Choroid plexus epithelial cell (primary cell): ENCODE measurements around the gene SERPIND1.
"Not testable (repeated sequence)": the region's sequence is repeated elsewhere in the genome, so short reads cannot be mapped to it uniquely, and the experiment has no call there.

ENCODE experiments used
- DNase-seq: peaks from one replicate; pipeline ENCODE4 v3.0.0-alpha.2; 2010; ENCODE audit warnings: low read depth
- H3K4me3 ChIP-seq: 2 replicates; pipeline ENCODE4 v1.5.1; 2011; ENCODE audit warnings: low read depth, mild to moderate bottlenecking, control low read depth, low read length, moderate library complexity
- TF ChIP-seq, protein P1 (sequence below): conservative IDR thresholded peaks from 2 replicates; pipeline ENCODE4 v1.5.1; 2011; ENCODE audit warnings: low read depth, mild to moderate bottlenecking, control low read depth, inconsistent platforms, low read length, moderate library complexity

Gene SERPIND1

GRCh38 chr22:20773793-20774212, at the start of gene SERPIND1:
Gene SERPIND1, plus strand, starts transcription at chr22:20774113. Its CDS starts 5,200 bp downstream, at chr22:20779313.
- no peak within 1 kb of the TSS for H3K4me3 ChIP-seq
- TF ChIP-seq, protein P1, sequence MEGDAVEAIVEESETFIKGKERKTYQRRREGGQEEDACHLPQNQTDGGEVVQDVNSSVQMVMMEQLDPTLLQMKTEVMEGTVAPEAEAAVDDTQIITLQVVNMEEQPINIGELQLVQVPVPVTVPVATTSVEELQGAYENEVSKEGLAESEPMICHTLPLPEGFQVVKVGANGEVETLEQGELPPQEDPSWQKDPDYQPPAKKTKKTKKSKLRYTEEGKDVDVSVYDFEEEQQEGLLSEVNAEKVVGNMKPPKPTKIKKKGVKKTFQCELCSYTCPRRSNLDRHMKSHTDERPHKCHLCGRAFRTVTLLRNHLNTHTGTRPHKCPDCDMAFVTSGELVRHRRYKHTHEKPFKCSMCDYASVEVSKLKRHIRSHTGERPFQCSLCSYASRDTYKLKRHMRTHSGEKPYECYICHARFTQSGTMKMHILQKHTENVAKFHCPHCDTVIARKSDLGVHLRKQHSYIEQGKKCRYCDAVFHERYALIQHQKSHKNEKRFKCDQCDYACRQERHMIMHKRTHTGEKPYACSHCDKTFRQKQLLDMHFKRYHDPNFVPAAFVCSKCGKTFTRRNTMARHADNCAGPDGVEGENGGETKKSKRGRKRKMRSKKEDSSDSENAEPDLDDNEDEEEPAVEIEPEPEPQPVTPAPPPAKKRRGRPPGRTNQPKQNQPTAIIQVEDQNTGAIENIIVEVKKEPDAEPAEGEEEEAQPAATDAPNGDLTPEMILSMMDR = no peak
- no peak for DNase-seq

GRCh38 chr22:20724676-20725454, 49.0 kb upstream of the SERPIND1 start:
- DNase-seq = no peak
- TF ChIP-seq, protein P1 = no peak

DNA sequence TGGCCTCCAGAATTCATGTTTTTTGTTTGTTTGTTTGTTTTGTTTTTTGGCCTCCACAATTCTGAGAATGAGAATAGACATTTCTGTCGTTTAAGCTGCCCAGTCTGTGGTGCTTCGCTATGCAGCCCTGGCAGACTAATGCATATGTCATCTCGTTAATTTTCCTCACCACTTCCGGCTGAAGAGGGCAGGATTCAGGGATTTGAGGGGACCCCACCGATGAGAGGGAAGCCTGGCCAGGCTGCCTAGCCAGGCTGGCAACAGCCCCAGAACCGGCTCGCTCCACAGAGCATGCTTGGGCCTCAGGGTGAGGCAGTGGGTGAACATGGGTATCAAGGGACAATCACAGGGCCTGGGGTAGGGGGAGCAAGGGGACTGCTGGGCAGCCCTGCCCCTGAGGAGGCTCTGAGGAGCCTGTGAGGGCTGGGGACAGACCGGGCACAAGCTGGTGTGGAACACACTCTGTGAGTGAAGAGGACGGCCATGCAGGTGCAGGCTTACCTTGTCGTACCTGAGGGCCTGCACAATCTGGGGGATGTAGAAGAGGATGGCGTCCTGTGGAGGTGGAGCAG, 47.8 kb upstream of the SERPIND1 start:
- no peak for DNase-seq
- H3K4me3 ChIP-seq = no peak overlapping the region
- TF ChIP-seq, protein P1 = no peak

More at GRCh38 chr22:20724676-20725454, 49.0 kb upstream of the SERPIND1 start:
- H3K4me3 ChIP-seq = no peak overlapping the region

DNA sequence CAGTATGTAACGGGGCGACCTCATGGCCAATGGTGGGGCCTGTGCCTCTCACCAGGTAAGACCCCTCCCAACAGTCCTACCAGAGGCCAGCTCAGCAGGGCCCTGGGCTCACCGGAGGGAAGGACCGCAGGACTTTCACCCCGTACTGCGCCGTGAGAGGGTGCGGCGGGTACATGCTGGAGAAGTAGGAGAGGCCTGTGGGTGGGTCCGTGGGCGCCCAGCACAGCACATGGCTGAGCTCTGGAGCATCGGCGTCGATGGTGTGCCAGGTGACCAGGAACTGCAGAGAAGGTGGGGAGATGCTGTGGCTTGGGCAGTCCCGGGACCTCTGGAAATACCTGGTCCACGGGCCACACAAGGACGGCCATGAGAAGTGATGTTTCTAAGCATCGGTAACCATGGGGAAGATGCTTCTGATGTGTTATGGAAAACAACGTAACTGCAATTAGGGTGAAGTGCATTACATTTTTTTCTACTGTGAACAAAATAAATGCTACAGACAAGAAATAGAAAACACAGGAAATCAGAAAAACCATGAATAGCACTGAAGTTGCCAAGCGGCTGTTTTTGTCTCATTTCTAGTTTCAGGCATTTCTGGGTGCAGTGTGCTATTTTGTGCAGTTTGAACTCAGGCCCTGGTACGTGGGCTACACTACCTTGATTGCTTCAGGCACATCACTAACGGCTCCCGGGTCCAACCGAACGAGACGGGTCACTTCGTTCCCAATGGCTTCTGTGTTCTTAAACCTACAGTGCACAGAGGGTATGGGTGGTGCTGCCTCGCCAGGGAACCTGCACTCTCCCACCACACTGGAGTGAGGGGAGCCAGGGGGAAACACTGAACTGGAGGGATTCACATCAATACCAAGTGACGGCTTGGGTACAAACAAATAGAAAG, 46.5 kb upstream of the SERPIND1 start:
- TF ChIP-seq, protein P1 = no peak
- no peak for DNase-seq
- H3K4me3 ChIP-seq = no peak overlapping the region

DNA sequence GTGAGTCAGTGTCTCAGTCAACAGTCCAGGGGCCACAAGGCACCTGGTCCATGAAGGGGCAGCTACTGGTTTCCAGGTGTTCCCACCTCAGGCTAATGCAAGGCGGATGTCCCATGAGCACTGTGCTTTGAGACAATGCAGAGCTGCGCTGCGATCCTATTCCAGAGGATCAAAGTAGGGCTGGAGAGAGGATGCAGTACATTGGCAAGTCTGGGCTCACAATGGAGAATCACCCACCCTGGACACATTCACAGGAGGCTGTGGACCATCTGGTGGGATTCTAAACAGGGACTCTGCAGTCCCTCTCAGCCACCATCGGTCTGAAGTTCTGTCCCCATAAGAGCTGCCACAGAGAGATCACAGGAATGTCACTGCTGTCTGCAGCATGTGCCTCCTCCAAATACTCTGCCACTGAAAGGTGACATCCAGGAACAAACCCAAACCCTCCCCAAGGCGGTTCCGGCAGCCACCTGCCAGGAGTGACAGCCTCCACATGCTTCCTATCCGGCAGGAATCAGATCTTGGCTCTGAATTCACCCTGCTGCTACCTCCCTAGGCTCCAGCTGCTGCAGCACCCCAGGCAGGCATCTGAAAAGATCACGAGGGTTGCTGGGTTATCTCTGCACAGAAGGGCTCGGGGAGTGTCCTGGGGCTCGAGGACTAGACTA, 45.3 kb upstream of the SERPIND1 start:
- no peak overlapping the region for H3K4me3 ChIP-seq
- TF ChIP-seq, protein P1 = no peak
- no peak for DNase-seq

DNA sequence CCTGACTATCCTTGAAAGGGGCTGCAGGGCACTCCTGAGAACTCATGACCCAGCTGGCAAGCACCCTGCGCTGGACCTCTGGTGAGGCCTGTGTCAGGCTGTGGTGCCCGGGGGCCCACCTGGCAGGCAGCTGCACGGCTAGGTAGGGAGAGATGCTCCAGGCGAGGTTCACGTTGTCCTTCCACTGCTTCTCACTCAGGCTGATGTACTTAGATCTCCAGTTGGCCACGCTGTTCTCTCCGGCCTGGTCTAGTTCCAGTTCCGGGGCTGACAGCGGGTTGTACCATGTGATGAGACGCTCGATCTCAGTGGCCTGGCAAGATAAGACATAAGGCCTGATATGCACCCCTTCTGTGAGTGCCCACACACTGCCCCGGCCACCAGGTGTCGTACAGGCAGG, 44.7 kb upstream of the SERPIND1 start:
- TF ChIP-seq, protein P1 = no peak
- H3K4me3 ChIP-seq = no peak overlapping the region
- DNase-seq = no peak

- not testable (repeated sequence) for H3K4me3 ChIP-seq, DNase-seq
Measured at GRCh38 chr22:20732431-20732830, 41.5 kb upstream of the SERPIND1 start.

DNA sequence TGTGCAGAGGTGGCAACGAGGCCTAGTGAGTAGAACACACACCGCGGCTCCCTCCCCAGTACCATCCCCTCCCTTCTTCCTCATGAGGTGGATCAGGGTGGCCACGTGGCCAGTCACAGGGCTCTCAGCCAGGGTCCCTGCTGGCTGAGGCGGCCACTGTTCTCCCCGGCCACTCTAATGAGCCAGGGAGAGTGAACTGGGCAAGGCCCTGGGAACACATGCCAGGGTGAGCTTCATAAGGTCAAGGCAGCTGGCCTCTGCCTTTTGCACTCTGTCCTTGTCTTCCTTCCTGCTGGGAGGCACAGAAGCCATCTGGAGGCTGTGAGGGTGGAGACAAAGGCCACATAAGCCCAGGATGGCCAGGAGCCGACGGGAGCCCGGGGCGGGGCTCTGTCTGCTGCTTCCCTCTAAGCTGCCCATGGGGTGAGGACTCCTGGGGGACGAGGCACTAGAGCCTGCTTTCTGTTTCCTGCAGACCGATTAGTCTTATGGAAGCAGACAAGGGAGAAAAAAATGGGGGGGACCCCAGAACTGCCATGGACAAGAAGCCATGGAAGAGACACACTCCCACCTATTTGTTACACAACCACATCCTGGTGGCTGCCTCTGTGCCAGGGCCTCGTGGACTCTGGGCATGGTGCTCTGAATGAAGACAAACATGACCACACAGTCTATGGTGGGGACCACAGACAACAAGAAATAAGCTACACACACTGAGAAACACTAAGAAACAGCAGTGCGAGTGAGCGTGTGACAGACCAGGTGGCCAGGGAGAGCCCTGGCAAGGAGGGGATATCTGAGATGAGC, 38.4 kb upstream of the SERPIND1 start:
- not testable (repeated sequence) for H3K4me3 ChIP-seq, DNase-seq

GRCh38 chr22:20736891-20737290, 37.0 kb upstream of the SERPIND1 start:
- not testable (repeated sequence) for DNase-seq, H3K4me3 ChIP-seq
